Astrocyte (in vitro differentiated cells and primary cell): ENCODE data around the gene GSK3B.
"Not testable (repeated sequence)": the region's sequence is repeated elsewhere in the genome, so short reads cannot be mapped to it uniquely, and the experiment has no call there.

Experiments used
- EZH2 ChIP-seq: IDR thresholded peaks from 2 replicates; pipeline ENCODE4 v1.6.1; 2012; ENCODE audit warnings: mild to moderate bottlenecking, low read length, inconsistent platforms; ENCODE audit not compliant: insufficient read depth
- TF ChIP-seq, protein P1 (sequence below): IDR thresholded peaks from 2 replicates; pipeline ENCODE4 v1.5.1; 2011; ENCODE audit warnings: low read depth, mild to moderate bottlenecking, inconsistent platforms, low read length, moderate library complexity; ENCODE audit not compliant: insufficient read depth

DNA sequence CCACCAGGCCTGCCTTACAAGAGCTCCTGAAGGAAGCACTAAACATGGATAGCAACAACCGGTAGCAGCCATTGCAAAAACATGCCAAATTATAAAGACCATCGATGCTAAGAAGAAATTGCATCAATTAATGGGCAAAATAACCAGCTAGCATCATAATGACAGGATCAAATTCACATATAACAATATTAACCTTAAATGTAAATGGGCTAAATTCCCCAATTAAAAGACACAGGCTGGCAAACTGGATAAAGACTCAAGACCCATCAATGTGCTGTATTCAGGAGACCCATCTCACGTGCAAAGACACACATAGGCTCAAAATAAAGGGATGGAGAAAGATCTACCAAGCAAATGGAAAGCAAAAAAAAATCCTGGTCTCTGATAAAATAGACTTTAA is 88.5 kb downstream of the GSK3B start:
- TF ChIP-seq, protein P1, sequence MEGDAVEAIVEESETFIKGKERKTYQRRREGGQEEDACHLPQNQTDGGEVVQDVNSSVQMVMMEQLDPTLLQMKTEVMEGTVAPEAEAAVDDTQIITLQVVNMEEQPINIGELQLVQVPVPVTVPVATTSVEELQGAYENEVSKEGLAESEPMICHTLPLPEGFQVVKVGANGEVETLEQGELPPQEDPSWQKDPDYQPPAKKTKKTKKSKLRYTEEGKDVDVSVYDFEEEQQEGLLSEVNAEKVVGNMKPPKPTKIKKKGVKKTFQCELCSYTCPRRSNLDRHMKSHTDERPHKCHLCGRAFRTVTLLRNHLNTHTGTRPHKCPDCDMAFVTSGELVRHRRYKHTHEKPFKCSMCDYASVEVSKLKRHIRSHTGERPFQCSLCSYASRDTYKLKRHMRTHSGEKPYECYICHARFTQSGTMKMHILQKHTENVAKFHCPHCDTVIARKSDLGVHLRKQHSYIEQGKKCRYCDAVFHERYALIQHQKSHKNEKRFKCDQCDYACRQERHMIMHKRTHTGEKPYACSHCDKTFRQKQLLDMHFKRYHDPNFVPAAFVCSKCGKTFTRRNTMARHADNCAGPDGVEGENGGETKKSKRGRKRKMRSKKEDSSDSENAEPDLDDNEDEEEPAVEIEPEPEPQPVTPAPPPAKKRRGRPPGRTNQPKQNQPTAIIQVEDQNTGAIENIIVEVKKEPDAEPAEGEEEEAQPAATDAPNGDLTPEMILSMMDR: not testable (repeated sequence)
- not testable (repeated sequence) for TF ChIP-seq EZH2
